ENCODE results near the gene ACVRL1. TPM values are rescaled to one million over a fixed set of nuclear protein-coding genes. Genes with fewer than 3 reads are reported as not detected.

The ACVRL1 gene
- total and polyA plus RNA-seq, 2 donors (not counting 1 experiment from before 2014, with no cell fraction given): not detected

GRCh38 chr12:51962737-51963136, 55.4 kb downstream of the ACVRL1 start:
- Mint-ChIP-seq H3K9me3 (ENCODE audit: insufficient read depth) (no peaks in the 10 kb centered on the region), H3K27me3 (peaks cover 3% of the 10 kb centered on the region), H3K4me3 (no peak overlapping the region), H3K4me1 (no peaks in the 10 kb centered on the region), H3K27ac (no peak overlapping the region)
- H3K9me3 ChIP-seq (ENCODE audit: control extremely low read depth in 1 of 3, control insufficient read depth in 2 of 3, insufficient read depth in 1 of 3, low read length in 2 of 3): no peaks in the 10 kb centered on the region
- intact Hi-C loops (cut with micrococcal nuclease): no loop called here
- no peak overlapping the region for H3K4me3 ChIP-seq (ENCODE audit: control extremely low read depth in 1 of 5, extremely low read depth in 1 of 5, insufficient read depth in 1 of 5, low read depth in 2 of 5, low read length in 4 of 5)
- DNase-seq: no peak
- H3K27me3 ChIP-seq (replicated peaks in 1 of 4; ENCODE audit: control extremely low read depth in 1 of 4, control insufficient read depth in 3 of 4, insufficient read depth in 4 of 4, low read length in 3 of 4): no peaks in the 10 kb centered on the region
- WGBS (ENCODE audit: insufficient coverage): 40% methylated on average over 2 of the region's 3 CpGs
- H3K36me3 ChIP-seq (replicated peaks in 1 of 2; ENCODE audit: control extremely low read depth in 1 of 2, control insufficient read depth in 1 of 2, extremely low read depth in 1 of 2, insufficient read depth in 2 of 2, low read length in 1 of 2): peaks cover 0 to 4% of the 10 kb centered on the region in 2 experiments
- no peaks in the 10 kb centered on the region for H3K4me1 ChIP-seq (ENCODE audit: control insufficient read depth in 2 of 2, insufficient read depth in 2 of 2, low read length in 2 of 2)
- TF ChIP-seq EZH2 (IDR thresholded peaks at IDR 0.05; ENCODE audit: borderline replicate concordance, insufficient read depth, low read depth, low read length, poor library complexity, severe bottlenecking) (no peak), CTCF (IDR thresholded peaks at IDR 0.05) (no peak)
- CTCF ChIA-PET: interaction anchor here (1.2 to 1.6 kb wide), 4 partner anchors 8 to 62 kb away, joined by 3 to 10 read pairs (median 4); no protein-coding TSS in a partner anchor
- H3K79me2 ChIP-seq (ENCODE audit: control insufficient read depth, insufficient read depth, low read length): peaks cover 5% of the 10 kb centered on the region
- H3K9ac ChIP-seq (ENCODE audit: low read length): no peak overlapping the region
- no peak overlapping the region for H3K27ac ChIP-seq (ENCODE audit: low read length in 2 of 2)
- no peak overlapping the region for H2AFZ ChIP-seq (ENCODE audit: insufficient read depth, low read depth, low read length, poor library complexity, severe bottlenecking)
- POLR2A ChIA-PET: no interaction called here
- no peaks in the 10 kb centered on the region for H4K20me1 ChIP-seq (ENCODE audit: control insufficient read depth, insufficient read depth, low read length, poor library complexity, severe bottlenecking)
- H3K4me2 ChIP-seq (replicated peaks; ENCODE audit: low read depth, low read length, poor library complexity, severe bottlenecking): no peak overlapping the region
- ATAC-seq (ENCODE audit: low read depth): no peak

GRCh38 chr12:51963477-51963876, 56.2 kb downstream of the ACVRL1 start:
- Histone ChIP-seq H3K79me2 (ENCODE audit: control insufficient read depth, insufficient read depth, low read length) (peaks cover 5% of the 10 kb centered on the region), H4K20me1 (ENCODE audit: control insufficient read depth, insufficient read depth, low read length, poor library complexity, severe bottlenecking) (no peaks in the 10 kb centered on the region), H3K36me3 (replicated peaks in 1 of 2; ENCODE audit: control extremely low read depth in 1 of 2, control insufficient read depth in 1 of 2, extremely low read depth in 1 of 2, insufficient read depth in 2 of 2, low read length in 1 of 2) (peaks cover 0 to 4% of the 10 kb centered on the region in 2 experiments), H3K27ac (ENCODE audit: low read length in 2 of 2) (no peak overlapping the region), H2AFZ (ENCODE audit: insufficient read depth, low read depth, low read length, poor library complexity, severe bottlenecking) (no peak overlapping the region), H3K4me3 (ENCODE audit: control extremely low read depth in 1 of 5, extremely low read depth in 1 of 5, insufficient read depth in 1 of 5, low read depth in 2 of 5, low read length in 4 of 5) (no peak overlapping the region), H3K4me1 (ENCODE audit: control insufficient read depth in 2 of 2, insufficient read depth in 2 of 2, low read length in 2 of 2) (no peaks in the 10 kb centered on the region), H3K27me3 (replicated peaks in 1 of 4; ENCODE audit: control extremely low read depth in 1 of 4, control insufficient read depth in 3 of 4, insufficient read depth in 4 of 4, low read length in 3 of 4) (no peaks in the 10 kb centered on the region), H3K4me2 (replicated peaks; ENCODE audit: low read depth, low read length, poor library complexity, severe bottlenecking) (no peak overlapping the region), H3K9me3 (ENCODE audit: control extremely low read depth in 1 of 3, control insufficient read depth in 2 of 3, insufficient read depth in 1 of 3, low read length in 2 of 3) (no peaks in the 10 kb centered on the region), H3K9ac (ENCODE audit: low read length) (no peak overlapping the region)
- H3K27me3 Mint-ChIP-seq: peaks cover 3% of the 10 kb centered on the region
- ATAC-seq (ENCODE audit: low read depth) (no peak), DNase-seq (no peak)
- H3K4me3 Mint-ChIP-seq: no peak overlapping the region
- H3K27ac Mint-ChIP-seq: no peak overlapping the region
- H3K9me3 Mint-ChIP-seq (ENCODE audit: insufficient read depth): no peaks in the 10 kb centered on the region
- CTCF ChIA-PET: no interaction called here
- intact Hi-C loops (cut with micrococcal nuclease): no loop called here
- no CpG with 5 or more reads among the region's 4 CpGs for WGBS (ENCODE audit: insufficient coverage)
- POLR2A ChIA-PET: no interaction called here
- TF ChIP-seq CTCF (IDR thresholded peaks at IDR 0.05): no peak
- TF ChIP-seq EZH2 (IDR thresholded peaks at IDR 0.05; ENCODE audit: borderline replicate concordance, insufficient read depth, low read depth, low read length, poor library complexity, severe bottlenecking): no peak
- no peaks in the 10 kb centered on the region for H3K4me1 Mint-ChIP-seq

All from B cell (primary cell).